Raji (cell line): Measurements from ENCODE around the gene WFDC11.

Experiments
- POLR2A ChIP-seq: IDR thresholded peaks from 2 replicates; pipeline ENCODE4 v1.6.1; 2011; ENCODE audit warnings: low read depth, low read length, control low read depth; ENCODE audit not compliant: insufficient read depth

WFDC11 gene

GRCh38 chr20:45670139-45670538, at the start of gene WFDC11:
TSS of gene WFDC11 (minus strand) at chr20:45670239. CDS start at chr20:45650600, 19,639 bp downstream.
- TF ChIP-seq POLR2A = no peak

GRCh38 chr20:45704969-45705637, 35.1 kb upstream of the WFDC11 start, which contains the start of gene WFDC10B:
TSS of gene WFDC10B (minus strand) at chr20:45705019. CDS start at chr20:45685992, 19,027 bp downstream.
- no peak for TF ChIP-seq POLR2A

GRCh38 chr20:45701873-45702272, 31.8 kb upstream of the WFDC11 start, which contains the start of gene WFDC13:
TSS of gene WFDC13 (plus strand) at chr20:45702038. CDS start at chr20:45702124, 86 bp downstream.
- no peak for TF ChIP-seq POLR2A

- no peak for TF ChIP-seq POLR2A
Measured at GRCh38 chr20:45701104-45701503, 31.1 kb upstream of the WFDC11 start.

- TF ChIP-seq POLR2A = no peak
Measured at GRCh38 chr20:45695496-45695895, 25.5 kb upstream of the WFDC11 start.

- TF ChIP-seq POLR2A = no peak
Measured at GRCh38 chr20:45685896-45686295, 15.9 kb upstream of the WFDC11 start.

GRCh38 chr20:45679650-45680049, 9.6 kb upstream of the WFDC11 start:
- no peak for TF ChIP-seq POLR2A

- no peak for TF ChIP-seq POLR2A
Measured at GRCh38 chr20:45672765-45673164, 2.7 kb upstream of the WFDC11 start.

GRCh38 chr20:45649312-45649863, 20.7 kb downstream of the WFDC11 start:
- no peak for TF ChIP-seq POLR2A

GRCh38 chr20:45647441-45648050, 22.5 kb downstream of the WFDC11 start:
- TF ChIP-seq POLR2A = no peak

GRCh38 chr20:45646875-45647274, 23.2 kb downstream of the WFDC11 start:
- no peak for TF ChIP-seq POLR2A

GRCh38 chr20:45639687-45640086, 30.4 kb downstream of the WFDC11 start:
- TF ChIP-seq POLR2A = no peak

- no peak for TF ChIP-seq POLR2A
Measured at GRCh38 chr20:45636513-45636912, 33.5 kb downstream of the WFDC11 start.

GRCh38 chr20:45631184-45631583, 38.9 kb downstream of the WFDC11 start, which contains the start of gene WFDC9:
TSS of gene WFDC9 (minus strand) at chr20:45631284. CDS start at chr20:45610181, 21,103 bp downstream.
- no peak for TF ChIP-seq POLR2A

- no peak for TF ChIP-seq POLR2A
Measured at GRCh38 chr20:45630371-45630770, 39.7 kb downstream of the WFDC11 start.
